Measurements from ENCODE around the gene SST.

GRCh38 chr3:187709155-187709554, 39.0 kb upstream of the SST start:
- TF ChIP-seq, protein P1, sequence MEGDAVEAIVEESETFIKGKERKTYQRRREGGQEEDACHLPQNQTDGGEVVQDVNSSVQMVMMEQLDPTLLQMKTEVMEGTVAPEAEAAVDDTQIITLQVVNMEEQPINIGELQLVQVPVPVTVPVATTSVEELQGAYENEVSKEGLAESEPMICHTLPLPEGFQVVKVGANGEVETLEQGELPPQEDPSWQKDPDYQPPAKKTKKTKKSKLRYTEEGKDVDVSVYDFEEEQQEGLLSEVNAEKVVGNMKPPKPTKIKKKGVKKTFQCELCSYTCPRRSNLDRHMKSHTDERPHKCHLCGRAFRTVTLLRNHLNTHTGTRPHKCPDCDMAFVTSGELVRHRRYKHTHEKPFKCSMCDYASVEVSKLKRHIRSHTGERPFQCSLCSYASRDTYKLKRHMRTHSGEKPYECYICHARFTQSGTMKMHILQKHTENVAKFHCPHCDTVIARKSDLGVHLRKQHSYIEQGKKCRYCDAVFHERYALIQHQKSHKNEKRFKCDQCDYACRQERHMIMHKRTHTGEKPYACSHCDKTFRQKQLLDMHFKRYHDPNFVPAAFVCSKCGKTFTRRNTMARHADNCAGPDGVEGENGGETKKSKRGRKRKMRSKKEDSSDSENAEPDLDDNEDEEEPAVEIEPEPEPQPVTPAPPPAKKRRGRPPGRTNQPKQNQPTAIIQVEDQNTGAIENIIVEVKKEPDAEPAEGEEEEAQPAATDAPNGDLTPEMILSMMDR (conservative IDR thresholded peaks at IDR 0.05; ENCODE audit: low read depth, low read length) = 0 out of 2 replicates have a peak, but pooled peaks have one; percentile 11
- no peak for TF ChIP-seq MXI1 (IDR thresholded peaks at IDR 0.05; ENCODE audit: borderline replicate concordance, low read depth, low read length)
- TF ChIP-seq FOS (IDR thresholded peaks at IDR 0.05; ENCODE audit: low read depth, low read length) = no peak
- no peak for TF ChIP-seq RAD21 (IDR thresholded peaks at IDR 0.05; ENCODE audit: low read length)
- no peak for TF ChIP-seq USF2 (IDR thresholded peaks at IDR 0.05; ENCODE audit: low read depth, low read length)
- no peak for TF ChIP-seq POLR2A (IDR thresholded peaks at IDR 0.05; ENCODE audit: low read depth, low read length)
- no peak for TF ChIP-seq CHD1 (IDR thresholded peaks at IDR 0.05; ENCODE audit: low read depth, low read length)
- no peak for TF ChIP-seq RFX5 (IDR thresholded peaks at IDR 0.05; ENCODE audit: low read depth, low read length)
- no peak for TF ChIP-seq MAZ (IDR thresholded peaks at IDR 0.05; ENCODE audit: borderline replicate concordance, low read depth, low read length)
- no peak for TF ChIP-seq CEBPB (IDR thresholded peaks at IDR 0.05; ENCODE audit: low read depth, low read length)

Measured in IMR-90 (cell line).